GM21619 (cell line): ENCODE results near the gene CHD8.
"Not testable (repeated sequence)": the region's sequence is repeated elsewhere in the genome, so short reads cannot be mapped to it uniquely, and the experiment has no call there.

Source experiments
- ATAC-seq: cut with Tn5 transposase; IDR thresholded peaks from one replicate; pipeline ENCODE4 v1.9.1; 2021; ENCODE audit not compliant: unreplicated experiment

Gene CHD8

GRCh38 chr14:21455912-21456667, at the start of gene CHD8:
Gene CHD8, minus strand, starts transcription at chr14:21456123. Its CDS starts 24,480 bp downstream, at chr14:21431643.
- ATAC-seq, result peak; percentile 96

GRCh38 chr14:21505012-21505553, 49.2 kb upstream of the CHD8 start:
- ATAC-seq, result peak; percentile 85

GRCh38 chr14:21503376-21503775, 47.5 kb upstream of the CHD8 start:
- ATAC-seq, result no peak

GRCh38 chr14:21501568-21501967, 45.6 kb upstream of the CHD8 start:
- no peak for ATAC-seq

- ATAC-seq, result no peak
Observed at GRCh38 chr14:21498540-21499526, 42.9 kb upstream of the CHD8 start.

GRCh38 chr14:21496453-21496852, 40.5 kb upstream of the CHD8 start:
- no peak for ATAC-seq

GRCh38 chr14:21494902-21495762, 39.2 kb upstream of the CHD8 start:
- ATAC-seq, result no peak

GRCh38 chr14:21486640-21487087, 30.7 kb upstream of the CHD8 start:
- no peak for ATAC-seq

- peak; percentile 99 for ATAC-seq
Observed at GRCh38 chr14:21476925-21477681, 21.2 kb upstream of the CHD8 start, which contains the start of the genes RAB2B and TOX4. Gene RAB2B, minus strand, starts transcription at chr14:21476959. Its CDS starts 87 bp downstream, at chr14:21476872. Gene TOX4, plus strand, starts transcription at chr14:21477195. Its CDS starts 84 bp downstream, at chr14:21477279.

- ATAC-seq, result peak; percentile 22
Observed at GRCh38 chr14:21476523-21476924, 20.6 kb upstream of the CHD8 start.

- ATAC-seq, result no peak
Observed at GRCh38 chr14:21475767-21476522, 20.0 kb upstream of the CHD8 start.

- no peak for ATAC-seq
Observed at GRCh38 chr14:21467616-21468015, 11.7 kb upstream of the CHD8 start.

- ATAC-seq, result no peak
Observed at GRCh38 chr14:21455592-21455911, 371 bp downstream of the CHD8 start.

GRCh38 chr14:21454843-21455544, 929 bp downstream of the CHD8 start:
- ATAC-seq, result no peak

- ATAC-seq, result no peak
Observed at GRCh38 chr14:21449899-21450216, 6.1 kb downstream of the CHD8 start.

- not testable (repeated sequence) for ATAC-seq
Observed at GRCh38 chr14:21442657-21443056, 13.3 kb downstream of the CHD8 start.

GRCh38 chr14:21440859-21441258, 15.1 kb downstream of the CHD8 start:
- no peak for ATAC-seq

GRCh38 chr14:21437063-21437901, 18.6 kb downstream of the CHD8 start:
- ATAC-seq, result peak; percentile 100
